ENCODE data around the gene PPIL6.

PPIL6 gene

DNA sequence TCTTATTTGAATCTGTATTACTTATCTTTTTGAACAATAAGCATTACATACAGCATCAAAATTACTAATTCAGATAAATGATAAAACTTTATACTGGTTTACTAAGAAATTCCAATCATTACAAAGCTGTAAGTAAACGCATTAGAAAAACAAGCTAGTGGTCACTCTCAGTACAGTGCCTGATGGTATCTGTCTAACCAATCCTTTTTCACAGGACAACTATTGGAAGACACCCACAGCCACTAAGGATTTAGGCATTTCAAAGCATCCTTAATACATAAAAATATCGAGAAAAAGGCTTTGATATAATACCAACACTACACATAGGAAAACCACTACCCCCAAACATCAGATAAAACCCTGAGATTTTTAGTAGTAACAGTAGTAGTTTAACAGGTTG is 60.7 kb downstream of the PPIL6 start:
- Histone ChIP-seq H3K9me3 (ENCODE audit: severe bottlenecking) (no peaks in the 10 kb centered on the region), H3K27me3 (ENCODE audit: insufficient read depth, low read depth, severe bottlenecking) (no peaks in the 10 kb centered on the region), H3K27ac (no peak overlapping the region), H3K4me3 (ENCODE audit: low read depth, low read length) (no peak overlapping the region), H3K36me3 (peaks cover 41% of the 10 kb centered on the region)
- DNase-seq: no peak
- TF ChIP-seq, protein P1, sequence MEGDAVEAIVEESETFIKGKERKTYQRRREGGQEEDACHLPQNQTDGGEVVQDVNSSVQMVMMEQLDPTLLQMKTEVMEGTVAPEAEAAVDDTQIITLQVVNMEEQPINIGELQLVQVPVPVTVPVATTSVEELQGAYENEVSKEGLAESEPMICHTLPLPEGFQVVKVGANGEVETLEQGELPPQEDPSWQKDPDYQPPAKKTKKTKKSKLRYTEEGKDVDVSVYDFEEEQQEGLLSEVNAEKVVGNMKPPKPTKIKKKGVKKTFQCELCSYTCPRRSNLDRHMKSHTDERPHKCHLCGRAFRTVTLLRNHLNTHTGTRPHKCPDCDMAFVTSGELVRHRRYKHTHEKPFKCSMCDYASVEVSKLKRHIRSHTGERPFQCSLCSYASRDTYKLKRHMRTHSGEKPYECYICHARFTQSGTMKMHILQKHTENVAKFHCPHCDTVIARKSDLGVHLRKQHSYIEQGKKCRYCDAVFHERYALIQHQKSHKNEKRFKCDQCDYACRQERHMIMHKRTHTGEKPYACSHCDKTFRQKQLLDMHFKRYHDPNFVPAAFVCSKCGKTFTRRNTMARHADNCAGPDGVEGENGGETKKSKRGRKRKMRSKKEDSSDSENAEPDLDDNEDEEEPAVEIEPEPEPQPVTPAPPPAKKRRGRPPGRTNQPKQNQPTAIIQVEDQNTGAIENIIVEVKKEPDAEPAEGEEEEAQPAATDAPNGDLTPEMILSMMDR (IDR thresholded peaks at IDR 0.05; ENCODE audit: low read depth, low read length): no peak

DNA sequence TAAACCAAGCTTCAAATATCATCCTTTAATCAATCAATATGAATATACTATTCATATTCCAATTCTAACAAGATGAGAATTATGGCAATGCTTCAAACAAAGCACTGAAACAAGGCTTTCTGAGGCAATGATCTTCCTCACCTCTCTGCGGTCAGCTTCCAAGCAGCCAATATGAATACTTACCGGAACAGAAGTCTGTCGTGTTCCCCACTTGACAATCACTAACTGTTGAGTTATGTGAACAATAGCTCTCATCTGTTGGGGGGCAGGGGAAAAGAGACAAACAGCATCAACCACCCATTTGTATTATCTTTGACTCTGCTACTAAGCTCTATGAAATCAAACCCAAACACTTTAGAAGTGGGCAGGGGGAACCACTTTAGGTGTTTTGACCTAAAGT is 62.7 kb downstream of the PPIL6 start:
- no peak for DNase-seq
- Histone ChIP-seq H3K27me3 (ENCODE audit: insufficient read depth, low read depth, severe bottlenecking) (no peaks in the 10 kb centered on the region), H3K9me3 (ENCODE audit: severe bottlenecking) (no peaks in the 10 kb centered on the region), H3K36me3 (peaks cover 59% of the 10 kb centered on the region), H3K27ac (no peak overlapping the region), H3K4me3 (ENCODE audit: low read depth, low read length) (no peak overlapping the region)
- TF ChIP-seq, protein P1 (IDR thresholded peaks at IDR 0.05; ENCODE audit: low read depth, low read length): no peak

DNA sequence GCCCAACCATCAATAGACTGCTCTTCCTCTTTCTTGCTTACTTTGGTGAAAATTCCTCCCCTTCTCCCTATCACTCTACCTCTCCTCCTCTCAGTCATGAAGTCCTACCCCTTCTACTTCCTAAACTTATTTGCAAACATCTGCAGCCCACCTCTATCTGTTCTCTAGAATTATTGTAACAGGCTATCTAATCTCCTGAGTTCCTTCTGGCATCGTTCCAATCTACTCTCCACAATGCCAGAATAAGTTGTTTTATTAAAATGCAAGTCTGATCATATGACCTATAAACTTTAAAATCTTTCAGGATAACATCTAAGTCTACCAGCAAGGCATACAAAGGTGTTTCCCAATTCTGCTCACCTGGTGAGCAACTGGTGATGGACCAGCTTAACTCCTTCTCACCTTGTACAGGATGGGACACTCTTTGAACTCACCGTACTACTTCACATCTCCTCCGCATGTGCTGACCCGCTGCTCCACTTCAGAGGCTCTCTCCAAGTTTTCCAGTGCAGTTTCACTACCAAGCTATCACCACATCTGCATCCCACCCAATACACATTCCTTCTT is 66.0 kb downstream of the PPIL6 start:
- DNase-seq: no peak
- H3K27me3 ChIP-seq (ENCODE audit: insufficient read depth, low read depth, severe bottlenecking): no peaks in the 10 kb centered on the region
- TF ChIP-seq, protein P1 (IDR thresholded peaks at IDR 0.05; ENCODE audit: low read depth, low read length): no peak
- no peak overlapping the region for H3K27ac ChIP-seq
- no peaks in the 10 kb centered on the region for H3K9me3 ChIP-seq (ENCODE audit: severe bottlenecking)
- H3K4me3 ChIP-seq (ENCODE audit: low read depth, low read length): no peak overlapping the region
- H3K36me3 ChIP-seq: peaks cover 85% of the 10 kb centered on the region

DNA sequence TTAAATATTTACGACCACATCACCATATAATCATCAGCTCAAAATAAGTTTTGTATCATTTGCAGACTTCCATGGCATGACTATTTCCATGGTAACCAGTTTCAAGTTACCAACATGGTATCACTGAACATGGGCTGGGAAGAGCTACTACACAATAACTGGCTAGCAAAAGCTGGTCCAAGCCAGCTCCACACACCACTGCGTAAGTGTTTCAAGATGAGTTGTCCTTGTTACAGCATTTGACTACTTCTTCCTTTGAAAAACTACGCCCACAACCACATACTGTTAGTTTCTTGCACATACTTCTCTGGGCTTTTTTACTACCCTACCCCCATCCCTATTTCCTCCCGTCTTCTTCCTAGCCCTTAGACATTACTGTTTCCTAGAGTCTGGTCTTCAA is 66.7 kb downstream of the PPIL6 start:
- Histone ChIP-seq H3K36me3 (peaks cover 85% of the 10 kb centered on the region), H3K27me3 (ENCODE audit: insufficient read depth, low read depth, severe bottlenecking) (no peaks in the 10 kb centered on the region), H3K27ac (no peak overlapping the region), H3K4me3 (ENCODE audit: low read depth, low read length) (no peak overlapping the region), H3K9me3 (ENCODE audit: severe bottlenecking) (no peaks in the 10 kb centered on the region)
- DNase-seq: no peak
- TF ChIP-seq, protein P1 (IDR thresholded peaks at IDR 0.05; ENCODE audit: low read depth, low read length): no peak

DNA sequence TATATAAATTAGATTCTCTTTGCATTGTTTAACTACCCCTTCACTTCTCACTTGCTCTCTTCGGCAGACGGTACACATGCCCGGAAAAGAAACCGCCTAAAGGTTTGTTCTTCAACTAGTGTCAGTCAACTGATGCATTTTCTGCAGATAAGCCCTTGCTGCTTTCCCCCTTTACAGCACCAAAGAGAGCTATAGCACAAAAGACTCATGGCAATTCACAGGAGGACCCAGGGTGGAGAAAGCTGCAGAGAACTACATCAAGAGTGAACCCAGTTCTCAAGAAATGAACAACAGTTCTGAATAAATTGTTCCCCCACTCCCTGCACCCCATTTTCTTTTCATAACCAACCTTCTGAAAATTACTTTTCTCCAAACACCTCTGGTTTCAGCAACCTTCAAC is 67.1 kb downstream of the PPIL6 start:
- Histone ChIP-seq H3K27me3 (ENCODE audit: insufficient read depth, low read depth, severe bottlenecking) (no peaks in the 10 kb centered on the region), H3K4me3 (ENCODE audit: low read depth, low read length) (no peak overlapping the region), H3K36me3 (peaks cover 87% of the 10 kb centered on the region), H3K27ac (no peak overlapping the region), H3K9me3 (ENCODE audit: severe bottlenecking) (no peaks in the 10 kb centered on the region)
- DNase-seq: no peak
- TF ChIP-seq, protein P1 (IDR thresholded peaks at IDR 0.05; ENCODE audit: low read depth, low read length): no peak

DNA sequence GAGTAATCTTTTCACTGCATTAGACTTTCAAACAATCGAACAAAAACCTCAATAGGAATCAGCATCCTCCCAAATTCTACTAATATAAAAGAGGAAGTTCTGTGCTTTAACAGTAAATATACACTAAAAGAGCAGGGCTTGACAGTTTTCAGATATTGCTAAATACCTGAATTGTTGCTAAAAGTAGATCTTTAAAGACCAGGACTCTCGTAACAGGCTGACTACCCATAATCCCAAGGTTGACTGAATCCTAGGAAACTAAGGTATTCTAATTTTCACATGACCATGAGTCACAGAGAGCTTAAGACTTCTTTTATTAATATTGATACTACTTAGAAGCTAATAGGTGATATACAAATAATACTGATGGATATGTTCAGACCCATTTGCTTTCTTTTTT is 68.3 kb downstream of the PPIL6 start:
- no peak for DNase-seq
- TF ChIP-seq, protein P1 (IDR thresholded peaks at IDR 0.05; ENCODE audit: low read depth, low read length): no peak
- Histone ChIP-seq H3K36me3 (peaks cover 84% of the 10 kb centered on the region), H3K27me3 (ENCODE audit: insufficient read depth, low read depth, severe bottlenecking) (no peaks in the 10 kb centered on the region), H3K4me3 (ENCODE audit: low read depth, low read length) (no peak overlapping the region), H3K9me3 (ENCODE audit: severe bottlenecking) (no peaks in the 10 kb centered on the region), H3K27ac (no peak overlapping the region)
